Prostate gland (tissue), 2 donors: ENCODE data around the gene ABCB11. TPM values are rescaled to one million over a fixed set of nuclear protein-coding genes. Genes with fewer than 3 reads are reported as not detected.

ENCODE experiments used
- DNase-seq: peaks from one replicate; pipeline ENCODE4 v3.0.0-alpha.2; 2019; ENCODE audit warnings: low spot score
- H3K27ac ChIP-seq, 2 donors: fragments of 200-600 bp; sonication (generic); 2 replicates each; pipeline ENCODE4 v1.5.1; 2017 to 2019
- H3K27me3 ChIP-seq: fragments of 200-600 bp; sonication (generic); replicated peaks from 2 replicates; pipeline ENCODE4 v1.5.1; 2019; ENCODE audit not compliant: insufficient read depth
- H3K36me3 ChIP-seq, 2 donors: fragments of 200-600 bp; sonication (generic); 1 replicate in 1 of 2; 2 replicates in 1 of 2; pipeline versions ENCODE4 v1.5.1 to v1.8.1; 2017 to 2019
- H3K4me1 ChIP-seq: fragments of 200-600 bp; sonication (generic); replicated peaks from 2 replicates; pipeline ENCODE4 v1.5.1; 2019
- H3K4me3 ChIP-seq, 2 donors: fragments of 200-600 bp; sonication (generic); 2 replicates each; pipeline ENCODE4 v1.5.1; 2017 to 2019
- H3K9me3 ChIP-seq: fragments of 200-600 bp; sonication (generic); 2 replicates; pipeline ENCODE4 v1.5.1; 2017
- POLR2A ChIP-seq: fragments of 450-650 bp; IDR thresholded peaks from one replicate; pipeline ENCODE4 v1.6.1; 2016; ENCODE audit warnings: antibody characterized with exemption, mild to moderate bottlenecking
- POLR2AphosphoS5 ChIP-seq: sonication (generic); formaldehyde crosslinking; IDR thresholded peaks from one replicate; pipeline ENCODE4 v1.6.1; 2017; ENCODE audit warnings: antibody characterized with exemption
- WGBS: methylation state at CpG from one replicate; pipeline ENCODE4 v1.1.5; 2018; 5-methylcytosine and 5-hydroxymethylcytosine counted together
- intact Hi-C: fragments of 100-400 bp; cut with DNase I; formaldehyde crosslinking; loops from one replicate; pipeline ENCODE4 v1.14.2; 2022
- total RNA-seq, 2 donors: library from RNA; depleted of rRNA; stranded (reverse); fragments of >200 nt; gene quantifications; one replicate each; pipeline ENCODE4 v1.1.0, GENCODE V29; 2016
- TF ChIP-seq, protein P1 (sequence below), 4 experiments: fragments of 200-600 bp in 2 of 4; fragments of 450-650 bp in 2 of 4; sonication (generic) in 2 of 4; IDR thresholded peaks; 1 replicate in 3 of 4; 2 replicates in 1 of 4; pipeline ENCODE4 v1.5.1; 2016 to 2019; ENCODE audit warnings: antibody characterized with exemption in 4 of 4, mild to moderate bottlenecking in 2 of 4, moderate library complexity in 2 of 4

The ABCB11 gene
- 1 to 10 TPM in 1 of 2 donors, not detected in 1; 1.2 TPM for total RNA-seq

DNA sequence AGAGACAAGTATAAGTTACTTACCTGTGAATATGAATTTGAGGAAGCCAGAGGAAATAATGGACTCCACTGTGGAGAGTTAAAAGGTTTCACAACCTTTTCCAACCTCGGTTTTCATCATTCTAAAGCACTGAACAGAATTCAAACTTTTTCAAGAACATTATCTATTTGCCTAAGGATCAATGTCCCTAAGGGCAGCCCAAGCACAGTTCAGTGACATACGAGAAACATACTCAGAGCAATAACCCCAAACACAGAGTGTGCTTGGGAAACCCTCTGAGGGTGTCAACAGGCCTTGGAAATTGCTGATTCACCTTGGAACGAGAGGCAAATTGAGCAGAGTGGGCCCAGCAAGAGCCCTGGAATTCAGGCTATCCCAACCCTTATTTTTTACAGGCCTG lies at the start of gene ABCB11:
ABCB11 (minus strand) TSS at position 123 of the 400 bp plus-strand sequence. CDS start 13,199 bp downstream, outside the sequence.
- no peak for DNase-seq
- no peak for TF ChIP-seq POLR2A
- TF ChIP-seq POLR2AphosphoS5 = no peak
- TF ChIP-seq, protein P1, sequence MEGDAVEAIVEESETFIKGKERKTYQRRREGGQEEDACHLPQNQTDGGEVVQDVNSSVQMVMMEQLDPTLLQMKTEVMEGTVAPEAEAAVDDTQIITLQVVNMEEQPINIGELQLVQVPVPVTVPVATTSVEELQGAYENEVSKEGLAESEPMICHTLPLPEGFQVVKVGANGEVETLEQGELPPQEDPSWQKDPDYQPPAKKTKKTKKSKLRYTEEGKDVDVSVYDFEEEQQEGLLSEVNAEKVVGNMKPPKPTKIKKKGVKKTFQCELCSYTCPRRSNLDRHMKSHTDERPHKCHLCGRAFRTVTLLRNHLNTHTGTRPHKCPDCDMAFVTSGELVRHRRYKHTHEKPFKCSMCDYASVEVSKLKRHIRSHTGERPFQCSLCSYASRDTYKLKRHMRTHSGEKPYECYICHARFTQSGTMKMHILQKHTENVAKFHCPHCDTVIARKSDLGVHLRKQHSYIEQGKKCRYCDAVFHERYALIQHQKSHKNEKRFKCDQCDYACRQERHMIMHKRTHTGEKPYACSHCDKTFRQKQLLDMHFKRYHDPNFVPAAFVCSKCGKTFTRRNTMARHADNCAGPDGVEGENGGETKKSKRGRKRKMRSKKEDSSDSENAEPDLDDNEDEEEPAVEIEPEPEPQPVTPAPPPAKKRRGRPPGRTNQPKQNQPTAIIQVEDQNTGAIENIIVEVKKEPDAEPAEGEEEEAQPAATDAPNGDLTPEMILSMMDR (IDR thresholded peaks at IDR 0.05) = no peak
- WGBS = 74% methylated on average over 3 of the region's 3 CpGs

DNA sequence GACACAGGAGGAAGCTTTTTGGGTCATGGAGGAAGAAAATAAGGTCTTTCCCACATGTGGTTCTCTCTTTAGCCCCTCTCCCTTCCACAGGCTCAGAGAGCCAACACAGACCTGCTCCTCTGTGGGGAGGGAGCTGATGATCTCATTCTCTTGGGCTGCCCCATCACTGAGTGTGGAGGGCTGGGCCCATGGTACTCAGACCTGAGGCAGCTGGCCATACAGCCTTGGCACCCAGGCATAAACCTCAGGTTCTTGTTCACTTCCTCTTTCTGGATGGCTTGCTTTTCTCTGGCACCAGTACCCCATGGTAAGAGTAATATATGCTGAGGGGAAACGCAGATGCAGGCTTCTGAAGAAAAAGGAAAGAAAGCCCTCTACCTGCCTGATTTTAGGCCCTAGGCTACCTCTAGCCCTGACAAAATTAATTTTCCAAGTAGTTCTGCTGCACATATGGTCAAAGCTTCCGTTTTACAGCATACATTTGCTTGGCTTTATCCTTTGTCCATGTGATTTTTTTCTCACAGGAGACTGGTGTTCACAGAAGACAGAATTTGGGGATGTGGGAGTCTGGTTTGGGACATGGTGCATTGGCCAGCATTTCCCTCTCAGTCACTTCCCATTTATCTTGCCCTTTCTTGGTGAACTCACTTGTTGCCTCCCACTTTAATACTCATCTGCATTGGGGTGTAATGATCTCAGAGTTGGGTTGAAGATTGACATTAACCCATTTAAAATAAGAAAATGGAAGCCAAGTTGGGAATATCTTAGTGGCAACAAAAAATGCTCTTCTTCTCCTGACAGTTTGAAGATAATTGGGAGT lies 49.3 kb upstream of the ABCB11 start:
- TF ChIP-seq, protein P1 (IDR thresholded peaks at IDR 0.05) = no peak
- no peak for TF ChIP-seq POLR2AphosphoS5
- no peak for TF ChIP-seq POLR2A
- no peaks in the 10 kb centered on the region for H3K9me3 ChIP-seq
- intact Hi-C loops = no loop called here
- no peak overlapping the region for H3K27ac ChIP-seq
- 86% methylated on average over 2 of the region's 2 CpGs for WGBS
- H3K4me1 ChIP-seq = no peaks in the 10 kb centered on the region
- no peaks in the 10 kb centered on the region for H3K36me3 ChIP-seq
- H3K4me3 ChIP-seq = no peak overlapping the region
- no peak for DNase-seq
- no peaks in the 10 kb centered on the region for H3K27me3 ChIP-seq

More for the DNA sequence above, at the start of gene ABCB11:
- no peaks in the 10 kb centered on the region for H3K4me1 ChIP-seq
- no peak within 1 kb of the TSS for H3K4me3 ChIP-seq
- no peak within 1 kb of the TSS for H3K27ac ChIP-seq
- intact Hi-C loops = no loop called here
- no peaks in the 10 kb centered on the region for H3K27me3 ChIP-seq
- no peaks in the 10 kb centered on the region for H3K36me3 ChIP-seq
- H3K9me3 ChIP-seq = no peaks in the 10 kb centered on the region

DNA sequence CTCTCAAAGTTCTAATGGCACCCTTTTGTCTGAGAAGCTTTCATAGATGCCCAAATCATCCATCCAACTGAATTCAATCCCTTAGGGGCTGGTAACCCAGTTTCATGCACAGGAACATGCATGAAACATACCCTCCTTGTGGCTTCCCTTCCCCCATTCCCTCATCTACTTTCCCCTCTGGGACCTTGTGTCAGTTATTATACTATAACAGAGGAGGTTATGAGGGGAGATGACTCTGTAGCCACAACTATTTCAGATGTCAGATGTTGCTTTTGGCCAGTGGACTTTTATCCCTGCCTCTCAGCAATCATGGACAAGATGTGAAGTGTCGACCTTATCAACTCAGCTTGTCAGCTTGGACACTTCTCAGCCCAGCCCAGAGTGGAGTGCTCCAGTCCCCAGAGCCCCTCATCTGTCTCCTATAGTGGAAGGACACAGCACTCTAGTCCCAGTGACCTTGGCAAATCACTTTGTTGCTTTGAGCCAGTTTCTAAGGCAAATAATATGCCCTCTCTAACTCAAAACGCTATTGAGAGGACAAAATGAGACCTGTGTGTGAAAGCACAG lies 46.6 kb upstream of the ABCB11 start:
- intact Hi-C loops = no loop called here

DNA sequence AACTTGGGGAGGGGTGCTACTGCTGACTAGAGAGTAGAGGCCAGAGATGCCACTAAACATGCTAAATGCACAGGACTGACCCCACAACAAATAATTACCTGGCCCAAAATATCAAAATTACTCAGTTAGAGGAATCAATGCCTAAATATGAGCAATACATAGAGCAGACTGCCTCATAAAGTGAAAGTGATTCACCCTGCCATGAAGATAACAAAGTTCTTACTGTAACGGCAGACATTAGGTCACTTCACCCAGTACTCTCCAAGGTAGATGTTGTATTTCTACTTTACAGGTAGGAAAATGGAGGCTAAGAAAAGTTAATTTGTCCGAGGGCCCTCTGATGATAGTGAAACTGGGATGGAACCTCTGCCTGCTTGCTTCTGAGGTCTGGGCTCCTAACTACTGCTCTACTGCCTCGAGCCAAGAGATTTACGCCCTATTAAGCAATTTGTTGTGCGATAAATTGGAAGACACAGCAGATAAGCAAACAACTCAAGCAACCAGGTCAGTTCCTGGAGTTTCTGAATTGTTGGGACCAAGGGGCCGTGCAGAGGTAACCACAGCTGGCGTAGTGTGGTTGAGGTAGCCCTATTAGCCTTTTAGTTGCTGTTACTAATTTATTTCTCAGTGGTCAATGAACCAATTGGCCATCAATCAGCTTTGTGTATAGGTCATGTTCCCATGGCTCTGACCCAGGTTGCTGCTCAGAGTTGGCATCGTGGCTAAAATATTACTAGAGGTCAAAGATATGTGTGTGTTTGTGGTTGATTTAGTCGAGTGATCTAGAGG lies 43.0 kb upstream of the ABCB11 start:
- no peak for DNase-seq

More for the DNA sequence above, 46.6 kb upstream of the ABCB11 start:
- Histone ChIP-seq H3K27me3 (no peaks in the 10 kb centered on the region), H3K4me1 (no peaks in the 10 kb centered on the region), H3K4me3 (no peak overlapping the region), H3K27ac (no peak overlapping the region), H3K36me3 (no peaks in the 10 kb centered on the region), H3K9me3 (no peaks in the 10 kb centered on the region)
- WGBS = 46% methylated on average over 2 of the region's 2 CpGs
- no peak for DNase-seq
- TF ChIP-seq POLR2A (no peak), POLR2AphosphoS5 (no peak)
- TF ChIP-seq, protein P1 (IDR thresholded peaks at IDR 0.05) = no peak

More for the DNA sequence above, 43.0 kb upstream of the ABCB11 start:
- Histone ChIP-seq H3K9me3 (no peaks in the 10 kb centered on the region), H3K27ac (no peak overlapping the region), H3K27me3 (no peaks in the 10 kb centered on the region), H3K4me3 (no peak overlapping the region), H3K4me1 (no peaks in the 10 kb centered on the region), H3K36me3 (no peaks in the 10 kb centered on the region)
- intact Hi-C loops = no loop called here
- 79% methylated on average over 9 of the region's 9 CpGs for WGBS
- TF ChIP-seq POLR2AphosphoS5 (no peak), POLR2A (no peak)
- TF ChIP-seq, protein P1 (IDR thresholded peaks at IDR 0.05) = no peak
